Stomach (tissue), 19 donors: ENCODE results near the gene TOMM40L. TPM values are rescaled to one million over a fixed set of nuclear protein-coding genes. Genes with fewer than 3 reads are reported as not detected.

ENCODE experiments used
- DNase-seq, 2 donors: peaks; one replicate each; pipeline versions ENCODE4 v3.0.0 to v3.0.0-alpha.2; 2013 to 2019
- H3K27ac ChIP-seq, 5 donors: fragments of 200-600 bp in 4 of 5; sonication (generic) in 4 of 5; one replicate each; pipeline ENCODE4 v1.5.1; 2013 to 2019; ENCODE audit warnings: mild to moderate bottlenecking in 1 of 5, moderate library complexity in 1 of 5
- H3K27me3 ChIP-seq, 3 donors: fragments of 200-600 bp; sonication (generic); one replicate each; pipeline ENCODE4 v1.5.1; 2017 to 2019; ENCODE audit warnings: mixed run types in 1 of 3
- H3K36me3 ChIP-seq, 4 donors: fragments of 200-600 bp; sonication (generic); 1 replicate in 3 of 4; 2 replicates in 1 of 4; pipeline ENCODE4 v1.5.1; 2016 to 2019
- H3K4me1 ChIP-seq, 4 donors: fragments of 200-600 bp; sonication (generic); one replicate each; pipeline ENCODE4 v1.5.1; 2016 to 2019
- H3K4me3 ChIP-seq, 4 donors: fragments of 200-600 bp; sonication (generic) in 3 of 4; one replicate each; pipeline ENCODE4 v1.5.1; 2016 to 2019; ENCODE audit warnings: mild to moderate bottlenecking in 1 of 4
- H3K9me3 ChIP-seq, 4 donors: fragments of 200-600 bp; sonication (generic); one replicate each; pipeline ENCODE4 v1.5.1; 2016 to 2019
- CTCF ChIP-seq, 7 experiments: fragments of 450-650 bp in 4 of 7; fragments of 200-600 bp in 3 of 7; sonication (generic) in 3 of 7; IDR thresholded peaks; one replicate each; pipeline ENCODE4 v1.5.1; 2016 to 2019; ENCODE audit warnings: antibody characterized with exemption in 7 of 7, control low read depth in 2 of 7, mild to moderate bottlenecking in 1 of 7
- EP300 ChIP-seq: sonication (generic); formaldehyde crosslinking; IDR thresholded peaks from one replicate; pipeline ENCODE4 v1.6.1; 2017; ENCODE audit warnings: antibody characterized with exemption
- POLR2A ChIP-seq, 4 donors: fragments of 450-650 bp; IDR thresholded peaks; one replicate each; pipeline ENCODE4 v1.6.1; 2016; ENCODE audit warnings: antibody characterized with exemption in 4 of 4, control low read depth in 2 of 4, mild to moderate bottlenecking in 1 of 4, moderate library complexity in 1 of 4
- POLR2AphosphoS5 ChIP-seq, 3 donors: sonication (generic); formaldehyde crosslinking; IDR thresholded peaks; one replicate each; pipeline ENCODE4 v1.6.1; 2016; ENCODE audit warnings: antibody characterized with exemption in 3 of 3
- WGBS, 5 donors: extraction: QIAGEN DNeasy Blood & Tissue Kit in 3 of 5; methylation state at CpG; one replicate each; pipeline versions ENCODE4 v1.1.5 to v1.1.7; 2013 to 2018; 5-methylcytosine and 5-hydroxymethylcytosine counted together
- intact Hi-C: fragments of 100-400 bp; cut with DNase I; formaldehyde crosslinking; loops from one replicate; pipeline ENCODE4 v1.15.1; 2023; ENCODE audit warnings: low total_unique reads
- long read RNA-seq, 10 donors: transcript quantifications; one replicate each; lab custom pipeline, GENCODE V29; 2026
- polyA plus RNA-seq, 3 donors: library from polyadenylated mRNA; stranded (reverse); fragments of 200-250 nt; gene quantifications; one replicate each; pipeline ENCODE4 v1.2.3, GENCODE V29; 2013
- total RNA-seq, 5 donors: library from RNA; depleted of rRNA; stranded (reverse); fragments of >200 nt; gene quantifications; one replicate each; pipeline versions ENCODE4 v1.1.0 to v1.2.3, GENCODE V29; 2014 to 2016
- donor health status: healthy with polysubstance abuse.
- donor health status: Bipolar disorder and iron deficiency.
- donor health status: healthy.

TOMM40L gene
- total RNA-seq (1 to 10 TPM in 4 of 5 donors, under 1 TPM in 1; 0.58 to 7.3 (median 5.8) TPM), polyA plus RNA-seq (1 to 10 TPM; 7.9 to 9.9 (median 9.8) TPM)
- long read RNA-seq, donor 1, partial matches to known transcripts: 0 of 1 reads
- long read RNA-seq, donor 1, other reads (novel, unspliced or antisense): 0 of 1 reads
- long read RNA-seq, donor 2, partial matches to known transcripts: 5 of 5 reads
- long read RNA-seq, donor 2, other reads (novel, unspliced or antisense): 0 of 5 reads
- long read RNA-seq, donor 3: 0 reads
- long read RNA-seq, donor 4: 0 reads
- long read RNA-seq, donor 5, partial matches to known transcripts: 5 of 6 reads
- long read RNA-seq, donor 5, other reads (novel, unspliced or antisense): 0 of 6 reads
- long read RNA-seq, donor 6: 0 reads
- long read RNA-seq, donor 7, partial matches to known transcripts: 0 of 4 reads
- long read RNA-seq, donor 7, other reads (novel, unspliced or antisense): 0 of 4 reads
- long read RNA-seq, donor 8, partial matches to known transcripts: 0 of 1 reads
- long read RNA-seq, donor 8, other reads (novel, unspliced or antisense): 0 of 1 reads
- long read RNA-seq, donor 9, partial matches to known transcripts: 0 of 1 reads
- long read RNA-seq, donor 9, other reads (novel, unspliced or antisense): 0 of 1 reads
- long read RNA-seq, donor 10, partial matches to known transcripts: 0 of 3 reads
- long read RNA-seq, donor 10, other reads (novel, unspliced or antisense): 0 of 3 reads

GRCh38 chr1:161225534-161226319, at the start of gene TOMM40L:
TSS of gene TOMM40L (plus strand) at chr1:161226060. CDS start at chr1:161226490, 430 bp downstream.
- intact Hi-C loops: loop anchor here (5.0 kb wide), 1 partner anchor 157 kb away; no protein-coding TSS in a partner anchor
- Histone ChIP-seq H3K27me3 (no peaks in the 10 kb centered on the region), H3K4me3 (peak within 1 kb of the TSS; percentile 65 to 83 (median 78)), H3K36me3 (peaks cover 20 to 33% (median 27%) of the 10 kb centered on the region in 4 donors), H3K9me3 (no peaks in the 10 kb centered on the region), H3K27ac (peak within 1 kb of the TSS; percentile 52 to 84 (median 79)), H3K4me1 (peaks cover 16 to 42% (median 29%) of the 10 kb centered on the region in 4 donors)
- DNase-seq: peak; percentile 84 to 98
- WGBS, 5 donors: 8 to 10% (median 8%) methylated on average over 16 of the region's 16 CpGs
- TF ChIP-seq CTCF (IDR thresholded peaks at IDR 0.05) (peak in 4 of 7 experiments; percentile 18 to 49 (median 35)), POLR2AphosphoS5 (IDR thresholded peaks at IDR 0.05) (peak in 1 of 3 donors; percentile 79), EP300 (no peak)

GRCh38 chr1:161176468-161177111, 49.3 kb upstream of the TOMM40L start:
- Histone ChIP-seq H3K4me1 (peaks cover 30 to 52% (median 40%) of the 10 kb centered on the region in 4 donors), H3K27ac (peak overlapping the region; percentile 91 to 96 (median 95)), H3K4me3 (peak overlapping the region; percentile 71 to 95 (median 82)), H3K27me3 (no peaks in the 10 kb centered on the region), H3K36me3 (peaks cover 24 to 44% (median 44%) of the 10 kb centered on the region in 4 donors), H3K9me3 (no peaks in the 10 kb centered on the region)
- 10 to 17% (median 11%) methylated on average over 16 to 17 of the region's 17 CpGs for WGBS, 5 donors
- no peak for DNase-seq
- intact Hi-C loops: no loop called here
- TF ChIP-seq POLR2A (IDR thresholded peaks at IDR 0.05) (no peak), POLR2AphosphoS5 (IDR thresholded peaks at IDR 0.05) (no peak), EP300 (no peak), CTCF (IDR thresholded peaks at IDR 0.05) (no peak)

- peak; percentile 92 to 96 for DNase-seq
- Histone ChIP-seq H3K36me3 (peaks cover 19 to 37% (median 37%) of the 10 kb centered on the region in 4 donors), H3K9me3 (no peaks in the 10 kb centered on the region), H3K27me3 (no peaks in the 10 kb centered on the region), H3K4me1 (peaks cover 28 to 52% (median 38%) of the 10 kb centered on the region in 4 donors), H3K4me3 (peak within 1 kb of the TSS; percentile 71 to 95 (median 82)), H3K27ac (peak within 1 kb of the TSS; percentile 91 to 96 (median 95))
- WGBS, 5 donors: 2 to 6% (median 4%) methylated on average over 27 to 50 of the region's 50 CpGs
- no peak for TF ChIP-seq EP300
- no peak for TF ChIP-seq CTCF (IDR thresholded peaks at IDR 0.05)
- peak in 2 of 4 donors; percentile 52 to 69 for TF ChIP-seq POLR2A (IDR thresholded peaks at IDR 0.05)
- peak; percentile 57 to 91 (median 86) for TF ChIP-seq POLR2AphosphoS5 (IDR thresholded peaks at IDR 0.05)
- intact Hi-C loops: no loop called here
Measured at GRCh38 chr1:161177112-161177935, 48.5 kb upstream of the TOMM40L start, which contains the start of gene B4GALT3. TSS of gene B4GALT3 (minus strand) at chr1:161177507. CDS start at chr1:161176060, 1,447 bp downstream.
